Measurements from ENCODE around the gene GLRA3.
"Not testable (repeated sequence)": the region's sequence is repeated elsewhere in the genome, so short reads cannot be mapped to it uniquely, and the experiment has no call there.

GLRA3 gene

GRCh38 chr4:174828845-174829701 lies at the start of gene GLRA3:
TSS of gene GLRA3 (minus strand) at chr4:174829247. CDS start at chr4:174828811, 436 bp downstream.
- peak within 1 kb of the TSS; percentile 25 for H3K4me3 ChIP-seq (ENCODE audit: low read length)
- TF ChIP-seq, protein P1, sequence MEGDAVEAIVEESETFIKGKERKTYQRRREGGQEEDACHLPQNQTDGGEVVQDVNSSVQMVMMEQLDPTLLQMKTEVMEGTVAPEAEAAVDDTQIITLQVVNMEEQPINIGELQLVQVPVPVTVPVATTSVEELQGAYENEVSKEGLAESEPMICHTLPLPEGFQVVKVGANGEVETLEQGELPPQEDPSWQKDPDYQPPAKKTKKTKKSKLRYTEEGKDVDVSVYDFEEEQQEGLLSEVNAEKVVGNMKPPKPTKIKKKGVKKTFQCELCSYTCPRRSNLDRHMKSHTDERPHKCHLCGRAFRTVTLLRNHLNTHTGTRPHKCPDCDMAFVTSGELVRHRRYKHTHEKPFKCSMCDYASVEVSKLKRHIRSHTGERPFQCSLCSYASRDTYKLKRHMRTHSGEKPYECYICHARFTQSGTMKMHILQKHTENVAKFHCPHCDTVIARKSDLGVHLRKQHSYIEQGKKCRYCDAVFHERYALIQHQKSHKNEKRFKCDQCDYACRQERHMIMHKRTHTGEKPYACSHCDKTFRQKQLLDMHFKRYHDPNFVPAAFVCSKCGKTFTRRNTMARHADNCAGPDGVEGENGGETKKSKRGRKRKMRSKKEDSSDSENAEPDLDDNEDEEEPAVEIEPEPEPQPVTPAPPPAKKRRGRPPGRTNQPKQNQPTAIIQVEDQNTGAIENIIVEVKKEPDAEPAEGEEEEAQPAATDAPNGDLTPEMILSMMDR (IDR thresholded peaks at IDR 0.05; ENCODE audit: insufficient read depth, low read depth, low read length, missing control alignments): no peak
- DNase-seq (ENCODE audit: low read depth): peak; percentile 63

- TF ChIP-seq, protein P1 (IDR thresholded peaks at IDR 0.05; ENCODE audit: insufficient read depth, low read depth, low read length, missing control alignments): no peak
- no peak for DNase-seq (ENCODE audit: low read depth)
- H3K4me3 ChIP-seq (ENCODE audit: low read length): no peak overlapping the region
These were observed 45.9 kb upstream of the GLRA3 start for GRCh38 chr4:174874898-174875297.

GRCh38 chr4:174873931-174874330 lies 44.9 kb upstream of the GLRA3 start:
- DNase-seq (ENCODE audit: low read depth): peak; percentile 18
- TF ChIP-seq, protein P1 (IDR thresholded peaks at IDR 0.05; ENCODE audit: insufficient read depth, low read depth, low read length, missing control alignments): peak; percentile 22
- no peak overlapping the region for H3K4me3 ChIP-seq (ENCODE audit: low read length)

- not testable (repeated sequence) for H3K4me3 ChIP-seq (ENCODE audit: low read length)
These were observed 44.1 kb upstream of the GLRA3 start for GRCh38 chr4:174873146-174873545.

GRCh38 chr4:174871407-174871806 lies 42.4 kb upstream of the GLRA3 start:
- no peak for DNase-seq (ENCODE audit: low read depth)
- no peak overlapping the region for H3K4me3 ChIP-seq (ENCODE audit: low read length)
- TF ChIP-seq, protein P1 (IDR thresholded peaks at IDR 0.05; ENCODE audit: insufficient read depth, low read depth, low read length, missing control alignments): no peak

More at GRCh38 chr4:174873146-174873545, 44.1 kb upstream of the GLRA3 start:
- not testable (repeated sequence) for DNase-seq (ENCODE audit: low read depth)

DNA sequence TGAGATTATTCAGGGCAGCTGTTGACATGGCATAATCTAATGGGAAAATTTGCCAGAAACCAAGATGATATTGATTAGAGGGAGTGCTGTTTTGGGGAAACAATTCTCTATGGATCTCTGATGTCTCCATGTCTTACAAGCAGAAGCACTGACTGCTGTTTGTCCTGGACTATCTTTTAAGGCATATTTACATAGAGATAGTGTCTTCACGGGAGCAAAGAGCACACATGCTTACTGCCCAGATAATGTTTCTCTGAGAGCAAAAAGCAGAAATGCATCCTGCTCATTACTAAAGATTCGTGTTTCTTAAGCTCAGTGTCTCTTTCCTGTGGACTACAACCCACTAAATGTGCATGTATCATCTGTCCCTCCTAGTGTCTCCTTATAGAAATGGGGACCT lies 41.3 kb upstream of the GLRA3 start:
- TF ChIP-seq, protein P1 (IDR thresholded peaks at IDR 0.05; ENCODE audit: insufficient read depth, low read depth, low read length, missing control alignments): no peak
- H3K4me3 ChIP-seq (ENCODE audit: low read length): no peak overlapping the region
- DNase-seq (ENCODE audit: low read depth): no peak

DNA sequence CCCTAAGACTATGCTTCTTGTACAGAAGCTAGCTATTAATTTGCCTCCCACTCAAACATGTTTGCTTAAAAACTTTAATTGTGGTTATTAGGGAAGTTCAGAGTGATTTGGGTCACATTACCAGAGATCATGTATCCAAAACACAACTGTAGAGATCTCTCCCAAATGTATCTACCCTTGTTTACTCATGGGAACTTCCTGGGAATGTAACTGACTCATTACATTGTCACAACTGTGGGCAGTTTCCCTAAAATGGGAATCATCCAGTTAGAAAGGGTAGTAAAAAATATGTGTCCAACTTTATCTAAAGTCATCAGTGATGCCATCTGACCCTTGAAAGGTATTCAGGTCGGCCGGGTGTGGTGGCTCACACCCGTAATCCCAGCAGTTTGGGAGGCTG lies 40.3 kb upstream of the GLRA3 start:
- TF ChIP-seq, protein P1 (IDR thresholded peaks at IDR 0.05; ENCODE audit: insufficient read depth, low read depth, low read length, missing control alignments): no peak
- no peak for DNase-seq (ENCODE audit: low read depth)

More for the DNA sequence above, 40.3 kb upstream of the GLRA3 start:
- no peak overlapping the region for H3K4me3 ChIP-seq (ENCODE audit: low read length)
